GM12891 (cell line): ENCODE data around the gene DENND5B.
"Not testable (repeated sequence)": the region's sequence is repeated elsewhere in the genome, so short reads cannot be mapped to it uniquely, and the experiment has no call there.

Experiments
- POLR2A ChIP-seq: IDR thresholded peaks from 2 replicates; pipeline ENCODE4 v1.6.1; 2011; ENCODE audit warnings: low read depth, low read length, control low read depth
- POU2F2 ChIP-seq: IDR thresholded peaks from 2 replicates; pipeline ENCODE4 v1.6.1; 2011; ENCODE audit warnings: low read depth, mild to moderate bottlenecking, control low read depth, low read length, moderate library complexity

DNA sequence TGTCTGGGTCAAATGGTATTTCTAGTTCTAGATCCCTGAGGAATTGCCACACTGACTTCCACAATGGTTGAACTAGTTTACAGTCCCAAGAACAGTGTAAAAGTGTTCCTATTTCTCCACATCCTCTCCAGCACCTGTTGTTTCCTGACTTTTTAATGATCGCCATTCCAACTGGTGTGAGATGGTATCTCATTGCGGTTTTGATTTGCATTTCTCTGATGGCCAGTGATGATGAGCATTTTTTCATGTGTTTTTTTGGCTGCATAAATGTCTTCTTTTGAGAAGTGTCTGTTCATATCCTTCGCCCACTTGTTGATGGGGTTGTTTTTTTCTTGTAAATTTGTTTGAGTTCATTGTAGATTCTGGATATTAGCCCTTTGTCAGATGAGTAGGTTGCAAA lies 40.3 kb downstream of the DENND5B start:
- not testable (repeated sequence) for TF ChIP-seq POLR2A, POU2F2
